Brain microvascular endothelial cell (primary cell): ENCODE data around the gene ETFB.

ENCODE experiments used
- DNase-seq: peaks from one replicate; pipeline ENCODE4 v3.0.0-alpha.2; 2020
- H3K27ac ChIP-seq: fragments of 250-450 bp; sonication (Bioruptor Pico); 2 replicates; pipeline ENCODE4 v1.5.1; 2020; ENCODE audit warnings: mild to moderate bottlenecking, moderate library complexity
- H3K27me3 ChIP-seq: fragments of 250-450 bp; sonication (Bioruptor Pico); replicated peaks from 2 replicates; pipeline ENCODE4 v1.5.1; 2020; ENCODE audit warnings: mild to moderate bottlenecking
- H3K36me3 ChIP-seq: fragments of 250-450 bp; sonication (Bioruptor Pico); replicated peaks from 2 replicates; pipeline ENCODE4 v1.5.1; 2020; ENCODE audit warnings: mild to moderate bottlenecking
- H3K4me3 ChIP-seq: 2 replicates; pipeline ENCODE4 v1.5.1; 2011; ENCODE audit warnings: low read depth, mild to moderate bottlenecking, control low read depth, low read length, moderate library complexity
- in situ Hi-C: cut with HindIII; loops from 2 replicates; pipeline ENCODE4 v1.10.0; 2017; ENCODE audit warnings: low sequenced_read_pairs, low pct_ligation_motif_present
- TF ChIP-seq, protein P1 (sequence below): IDR thresholded peaks from 2 replicates; pipeline ENCODE4 v1.5.1; 2011; ENCODE audit warnings: low read depth, mild to moderate bottlenecking, moderate library complexity, low read length, control low read depth, inconsistent platforms; ENCODE audit errors: missing control alignments

The ETFB gene

DNA sequence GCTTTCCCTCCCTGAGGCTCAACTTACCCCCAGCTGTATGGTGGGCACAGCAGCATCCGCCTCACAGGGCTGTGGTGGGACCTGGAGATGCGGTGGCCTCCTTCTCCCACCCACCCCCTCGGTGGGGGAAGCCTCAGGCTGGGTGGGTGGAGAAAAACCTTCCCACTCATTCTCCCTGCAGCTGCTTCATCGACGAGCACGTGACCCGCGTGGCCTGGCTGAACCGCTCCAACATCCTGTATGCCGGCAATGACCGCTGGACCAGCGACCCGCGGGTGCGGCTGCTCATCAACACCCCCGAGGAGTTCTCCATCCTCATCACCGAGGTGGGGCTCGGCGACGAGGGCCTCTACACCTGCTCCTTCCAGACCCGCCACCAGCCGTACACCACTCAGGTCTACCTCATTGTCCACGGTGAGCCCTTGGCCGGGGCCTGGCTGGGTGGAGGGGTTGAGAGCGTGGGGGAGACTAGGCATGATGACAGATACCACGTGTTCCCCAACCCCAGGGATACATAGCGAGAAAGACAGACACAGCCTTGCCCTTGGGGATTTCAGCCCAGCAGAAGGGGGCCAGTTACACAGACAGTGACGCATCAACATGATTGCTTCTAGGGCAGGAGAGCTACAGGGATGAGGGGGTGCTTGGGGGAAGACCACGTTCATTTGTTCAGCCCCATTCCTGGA, 42.6 kb downstream of the ETFB start:
- in situ Hi-C loops = no loop called here
- Histone ChIP-seq H3K4me3 (no peak overlapping the region), H3K27ac (no peak overlapping the region), H3K27me3 (peaks cover 7% of the 10 kb centered on the region), H3K36me3 (no peaks in the 10 kb centered on the region)
- TF ChIP-seq, protein P1, sequence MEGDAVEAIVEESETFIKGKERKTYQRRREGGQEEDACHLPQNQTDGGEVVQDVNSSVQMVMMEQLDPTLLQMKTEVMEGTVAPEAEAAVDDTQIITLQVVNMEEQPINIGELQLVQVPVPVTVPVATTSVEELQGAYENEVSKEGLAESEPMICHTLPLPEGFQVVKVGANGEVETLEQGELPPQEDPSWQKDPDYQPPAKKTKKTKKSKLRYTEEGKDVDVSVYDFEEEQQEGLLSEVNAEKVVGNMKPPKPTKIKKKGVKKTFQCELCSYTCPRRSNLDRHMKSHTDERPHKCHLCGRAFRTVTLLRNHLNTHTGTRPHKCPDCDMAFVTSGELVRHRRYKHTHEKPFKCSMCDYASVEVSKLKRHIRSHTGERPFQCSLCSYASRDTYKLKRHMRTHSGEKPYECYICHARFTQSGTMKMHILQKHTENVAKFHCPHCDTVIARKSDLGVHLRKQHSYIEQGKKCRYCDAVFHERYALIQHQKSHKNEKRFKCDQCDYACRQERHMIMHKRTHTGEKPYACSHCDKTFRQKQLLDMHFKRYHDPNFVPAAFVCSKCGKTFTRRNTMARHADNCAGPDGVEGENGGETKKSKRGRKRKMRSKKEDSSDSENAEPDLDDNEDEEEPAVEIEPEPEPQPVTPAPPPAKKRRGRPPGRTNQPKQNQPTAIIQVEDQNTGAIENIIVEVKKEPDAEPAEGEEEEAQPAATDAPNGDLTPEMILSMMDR = no peak
- DNase-seq = no peak

DNA sequence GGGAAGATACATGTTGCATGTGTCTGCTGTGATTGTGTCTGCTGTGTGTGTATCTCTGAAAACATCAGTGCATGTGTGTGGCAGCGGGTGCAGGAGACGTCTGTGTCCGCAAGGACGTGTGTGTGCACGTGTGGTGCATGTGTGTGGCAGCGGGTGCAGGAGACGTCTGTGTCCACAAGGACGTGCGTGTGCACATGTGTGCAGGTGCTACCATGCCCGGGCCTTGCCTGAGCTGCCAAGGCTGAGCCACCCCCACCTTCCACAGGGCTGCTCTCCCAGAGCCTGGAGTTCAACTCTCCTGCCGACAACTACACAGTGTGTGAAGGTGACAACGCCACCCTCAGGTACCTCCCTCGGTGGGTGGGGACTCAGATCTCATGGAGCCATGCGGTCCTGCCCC, 44.4 kb downstream of the ETFB start:
- in situ Hi-C loops = no loop called here
- Histone ChIP-seq H3K27ac (no peak overlapping the region), H3K36me3 (no peaks in the 10 kb centered on the region), H3K4me3 (no peak overlapping the region), H3K27me3 (no peaks in the 10 kb centered on the region)
- TF ChIP-seq, protein P1 = no peak
- DNase-seq = no peak

DNA sequence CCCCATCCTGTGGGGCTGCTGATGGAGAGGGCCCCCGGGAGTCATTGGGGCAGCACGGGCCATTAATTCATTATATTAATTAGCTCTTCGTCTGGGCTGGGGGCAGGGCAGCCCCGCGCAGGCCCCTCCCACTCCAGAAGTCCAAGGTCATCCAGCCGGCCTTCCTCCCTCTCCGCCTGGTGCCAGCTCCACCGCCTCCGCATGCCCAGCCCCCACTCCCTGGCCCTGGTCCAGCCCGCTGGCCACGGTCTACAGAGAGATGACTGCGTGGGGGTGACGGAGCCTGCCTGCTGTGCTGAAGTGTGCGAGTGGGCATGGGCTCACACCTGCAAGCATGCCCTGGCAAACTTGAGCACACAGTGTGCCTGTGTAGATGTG, 45.9 kb downstream of the ETFB start:
- Histone ChIP-seq H3K36me3 (no peaks in the 10 kb centered on the region), H3K27ac (no peak overlapping the region), H3K27me3 (no peaks in the 10 kb centered on the region), H3K4me3 (no peak overlapping the region)
- no peak for DNase-seq
- TF ChIP-seq, protein P1 = no peak
- in situ Hi-C loops = no loop called here

DNA sequence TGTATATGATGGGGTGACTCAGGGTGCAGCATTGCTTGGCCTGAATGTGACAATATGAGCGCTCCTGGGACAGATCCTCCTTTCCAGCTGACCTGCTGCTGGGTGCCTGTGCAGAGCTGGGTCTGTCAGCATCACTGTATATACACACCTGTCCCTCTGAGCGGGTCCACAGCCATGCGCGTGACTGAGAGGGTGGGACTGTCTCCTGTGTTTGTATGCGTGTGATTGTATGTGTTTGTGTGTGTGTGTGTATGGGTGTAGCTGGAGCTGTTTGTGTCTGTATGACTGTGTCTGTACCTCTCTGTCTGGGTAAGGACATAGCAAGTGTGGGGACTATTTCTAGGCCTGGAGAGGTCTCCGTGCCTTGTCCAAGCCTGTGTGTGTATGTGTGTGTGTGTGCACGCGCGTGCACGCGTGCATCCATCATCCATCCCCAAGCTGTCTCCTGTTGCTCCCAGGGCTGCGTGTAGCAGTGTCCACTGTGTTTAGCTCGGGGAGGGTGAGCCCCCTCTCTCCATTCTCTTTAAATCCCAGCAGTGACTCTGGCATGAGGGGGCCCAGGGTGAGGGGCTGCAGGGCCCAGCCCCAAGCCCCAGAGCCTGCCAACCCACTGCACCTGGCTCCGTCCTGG, 46.4 kb downstream of the ETFB start:
- no peak for DNase-seq
- no peaks in the 10 kb centered on the region for H3K36me3 ChIP-seq
- no peak overlapping the region for H3K4me3 ChIP-seq
- in situ Hi-C loops = no loop called here
- no peak overlapping the region for H3K27ac ChIP-seq
- TF ChIP-seq, protein P1 = no peak
- no peaks in the 10 kb centered on the region for H3K27me3 ChIP-seq

DNA sequence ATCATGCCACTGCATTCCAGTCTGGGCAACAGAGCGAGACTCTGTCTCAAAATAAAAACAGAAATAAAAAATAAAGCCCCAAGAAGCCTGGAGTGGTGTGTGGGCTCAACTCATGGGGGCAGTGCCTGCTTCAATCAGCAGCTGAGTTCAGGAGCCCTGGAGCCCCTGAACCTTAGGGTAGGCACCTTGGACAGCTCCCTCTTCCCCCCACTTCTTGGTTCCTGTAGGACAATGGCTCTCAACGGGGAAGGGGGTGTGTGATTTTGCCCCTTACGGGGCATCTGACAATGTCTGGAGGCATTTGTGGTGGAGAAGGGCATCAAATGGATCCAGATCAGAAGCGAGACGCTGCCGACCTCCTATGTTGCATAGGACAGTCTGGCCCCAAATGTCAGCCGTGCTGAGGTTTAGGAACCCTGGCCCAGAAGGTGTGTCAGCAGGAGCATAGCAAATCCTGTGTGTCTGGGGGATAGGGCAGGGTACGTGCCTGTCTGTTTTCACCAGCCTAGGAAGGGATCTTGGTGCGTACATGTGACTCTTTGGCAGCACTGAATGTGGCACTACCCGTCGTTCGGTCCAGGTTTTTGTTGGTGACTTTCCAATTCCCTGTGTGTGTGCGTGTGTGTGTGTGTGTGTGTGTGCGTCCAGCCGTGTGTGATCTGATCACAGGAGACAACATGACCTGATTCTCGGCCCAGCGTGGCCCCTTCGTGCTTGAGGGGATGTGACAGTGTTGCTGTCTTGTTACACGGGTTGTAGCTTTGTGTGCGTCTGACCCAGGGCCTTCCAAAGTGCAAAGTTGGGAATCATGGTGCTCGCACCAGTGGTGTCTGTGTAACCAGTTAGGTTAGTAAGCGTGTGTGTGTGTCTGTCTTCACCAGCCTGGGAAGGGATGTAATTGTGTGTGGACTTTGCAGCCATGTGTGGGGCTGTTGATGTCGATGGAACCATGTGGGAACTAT, 47.2 kb downstream of the ETFB start:
- TF ChIP-seq, protein P1 = no peak
- no peak overlapping the region for H3K4me3 ChIP-seq
- no peaks in the 10 kb centered on the region for H3K36me3 ChIP-seq
- no peaks in the 10 kb centered on the region for H3K27me3 ChIP-seq
- H3K27ac ChIP-seq = no peak overlapping the region
- DNase-seq = no peak
- in situ Hi-C loops = no loop called here
